ENCODE results near the gene MYO9B.

Gene MYO9B

DNA sequence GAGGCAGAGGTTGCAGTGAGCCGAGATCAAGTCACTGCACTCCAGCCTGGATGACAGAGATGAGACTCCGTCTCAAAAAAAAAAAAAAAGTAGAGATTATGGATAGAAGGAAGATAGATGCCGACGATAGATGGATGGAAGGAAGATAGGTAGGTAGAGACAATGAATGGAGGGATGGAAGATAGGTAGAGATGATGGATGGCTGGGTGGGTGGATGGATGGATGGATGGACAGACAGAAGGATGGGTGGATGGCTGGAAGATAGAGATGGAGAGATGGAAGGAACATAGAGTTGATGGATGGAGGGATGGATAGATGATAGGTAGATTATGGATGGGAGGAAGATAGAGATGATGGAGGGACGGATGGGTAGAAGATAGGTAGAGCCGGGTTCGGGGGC is 121.0 kb downstream of the MYO9B start:
- DNase-seq (ENCODE audit: extremely low read depth, insufficient read length), result no peak
- no peak overlapping the region for H3K4me3 ChIP-seq (replicated peaks; ENCODE audit: low read depth, low read length)
- TF ChIP-seq CTCF (IDR thresholded peaks at IDR 0.05; ENCODE audit: insufficient read depth, low read length, poor library complexity, severe bottlenecking), result no peak
- H3K36me3 ChIP-seq (ENCODE audit: control insufficient read depth, insufficient read depth, low read length), result peaks cover 60% of the 10 kb centered on the region
- no peaks in the 10 kb centered on the region for H3K27me3 ChIP-seq (replicated peaks; ENCODE audit: control insufficient read depth, insufficient read depth, low read length)

GRCh38 chr19:17197666-17198065 is 122.1 kb downstream of the MYO9B start:
- no peak for DNase-seq (ENCODE audit: extremely low read depth, insufficient read length)
- no peaks in the 10 kb centered on the region for H3K27me3 ChIP-seq (replicated peaks; ENCODE audit: control insufficient read depth, insufficient read depth, low read length)
- peaks cover 67% of the 10 kb centered on the region for H3K36me3 ChIP-seq (ENCODE audit: control insufficient read depth, insufficient read depth, low read length)
- TF ChIP-seq CTCF (IDR thresholded peaks at IDR 0.05; ENCODE audit: insufficient read depth, low read length, poor library complexity, severe bottlenecking), result no peak
- H3K4me3 ChIP-seq (replicated peaks; ENCODE audit: low read depth, low read length), result no peak overlapping the region

DNA sequence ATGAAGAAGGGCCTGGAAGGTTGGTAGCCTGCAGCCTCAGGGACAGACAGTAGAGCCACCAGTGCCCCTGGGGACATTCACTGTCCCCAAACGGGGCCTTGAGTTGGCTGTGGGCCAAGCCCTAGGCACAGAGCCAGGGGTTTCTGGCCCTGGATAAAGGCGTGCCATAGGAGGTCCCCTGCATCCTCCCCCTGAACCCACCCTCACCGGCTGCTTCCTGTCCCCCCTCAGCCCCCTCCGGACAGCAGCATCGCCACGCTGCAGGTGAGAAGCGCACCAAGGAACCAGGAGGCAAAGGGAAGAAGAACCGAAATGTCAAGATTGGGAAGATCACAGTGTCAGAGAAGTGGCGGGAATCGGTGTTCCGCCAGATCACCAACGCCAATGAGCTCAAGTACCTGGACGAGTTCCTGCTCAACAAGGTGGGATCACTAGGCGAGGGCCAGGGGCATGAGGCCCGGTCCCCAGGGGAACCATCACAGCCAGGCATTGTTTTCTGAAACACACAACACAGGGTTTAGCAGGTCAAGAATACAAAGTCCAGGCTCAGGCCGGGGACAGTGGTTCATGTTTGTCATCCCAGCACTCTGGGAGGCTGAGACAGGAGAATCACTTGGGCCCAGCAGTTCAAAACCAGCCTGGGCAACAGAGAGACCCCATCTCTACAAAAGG is 125.0 kb downstream of the MYO9B start:
- no peak for DNase-seq (ENCODE audit: extremely low read depth, insufficient read length)
- H3K27me3 ChIP-seq (replicated peaks; ENCODE audit: control insufficient read depth, insufficient read depth, low read length), result no peaks in the 10 kb centered on the region
- H3K36me3 ChIP-seq (ENCODE audit: control insufficient read depth, insufficient read depth, low read length), result peaks cover 64% of the 10 kb centered on the region
- H3K4me3 ChIP-seq (replicated peaks; ENCODE audit: low read depth, low read length), result no peak overlapping the region
- no peak for TF ChIP-seq CTCF (IDR thresholded peaks at IDR 0.05; ENCODE audit: insufficient read depth, low read length, poor library complexity, severe bottlenecking)

- Histone ChIP-seq H3K27me3 (replicated peaks; ENCODE audit: control insufficient read depth, insufficient read depth, low read length) (no peaks in the 10 kb centered on the region), H3K4me3 (replicated peaks; ENCODE audit: low read depth, low read length) (no peak overlapping the region), H3K36me3 (ENCODE audit: control insufficient read depth, insufficient read depth, low read length) (peaks cover 74% of the 10 kb centered on the region)
- DNase-seq (ENCODE audit: extremely low read depth, insufficient read length), result no peak
- TF ChIP-seq CTCF (IDR thresholded peaks at IDR 0.05; ENCODE audit: insufficient read depth, low read length, poor library complexity, severe bottlenecking), result no peak
Observed at GRCh38 chr19:17202249-17202648, 126.7 kb downstream of the MYO9B start.

GRCh38 chr19:17202713-17203112 is 127.1 kb downstream of the MYO9B start:
- Histone ChIP-seq H3K36me3 (ENCODE audit: control insufficient read depth, insufficient read depth, low read length) (peaks cover 70% of the 10 kb centered on the region), H3K4me3 (replicated peaks; ENCODE audit: low read depth, low read length) (no peak overlapping the region), H3K27me3 (replicated peaks; ENCODE audit: control insufficient read depth, insufficient read depth, low read length) (no peaks in the 10 kb centered on the region)
- no peak for DNase-seq (ENCODE audit: extremely low read depth, insufficient read length)
- no peak for TF ChIP-seq CTCF (IDR thresholded peaks at IDR 0.05; ENCODE audit: insufficient read depth, low read length, poor library complexity, severe bottlenecking)
